ENCODE measurements around the gene GNAQ.

DNA sequence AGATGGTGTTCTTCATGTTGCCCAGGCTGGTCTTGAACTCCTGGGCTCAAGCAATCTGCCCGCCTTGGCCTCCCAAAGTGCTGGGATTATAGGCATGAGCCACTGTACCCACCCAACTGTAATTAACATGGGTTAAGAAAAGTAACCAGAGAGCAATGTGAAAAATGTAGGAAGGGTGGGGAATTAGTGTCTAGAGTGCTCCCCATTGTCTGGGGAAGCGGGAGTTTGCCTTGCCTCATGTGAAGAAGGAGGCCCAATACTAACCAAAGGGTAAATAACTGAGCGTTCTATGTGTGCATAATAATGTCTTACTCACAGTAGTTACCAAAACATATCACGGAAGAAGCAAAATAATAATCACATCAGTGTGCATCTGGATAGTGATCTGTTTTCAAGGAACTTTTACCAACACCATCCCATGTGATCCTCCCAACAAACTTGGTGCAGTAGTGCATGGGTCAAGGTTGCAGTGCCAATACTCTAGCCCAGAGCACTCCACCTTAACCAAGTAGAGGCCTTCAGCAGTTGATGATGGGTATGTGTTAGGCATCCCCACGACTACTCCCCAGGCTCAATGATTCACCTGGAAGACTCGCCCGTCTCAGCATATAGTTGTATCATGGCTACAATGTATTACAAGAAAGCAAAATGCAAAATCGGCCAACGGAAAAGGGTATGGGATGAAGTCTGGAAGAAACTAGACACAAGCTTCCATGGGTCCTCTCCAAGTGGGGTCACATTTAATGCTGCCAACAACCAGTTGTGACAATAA, 26.2 kb downstream of the GNAQ start:
- TF ChIP-seq TEAD1 (CRISPR knock-in tag; IDR thresholded peaks at IDR 0.05) (no peak), CREM (CRISPR knock-in tag; IDR thresholded peaks at IDR 0.05) (no peak), FOXJ3 (CRISPR knock-in tag; IDR thresholded peaks at IDR 0.05; ENCODE audit: borderline replicate concordance) (no peak), TEAD4 (CRISPR knock-in tag; IDR thresholded peaks at IDR 0.05) (no peak), JUN (CRISPR knock-in tag; IDR thresholded peaks at IDR 0.05) (no peak), ZNF263 (CRISPR knock-in tag; IDR thresholded peaks at IDR 0.05; ENCODE audit: low read depth) (no peak), NR3C1 (CRISPR knock-in tag; conservative IDR thresholded peaks at IDR 0.05; ENCODE audit: low read depth) (no peak), FOXK1 (CRISPR knock-in tag; IDR thresholded peaks at IDR 0.05) (no peak), ESRRA (CRISPR knock-in tag; IDR thresholded peaks at IDR 0.05; ENCODE audit: borderline replicate concordance) (no peak), NR1H2 (CRISPR knock-in tag; IDR thresholded peaks at IDR 0.05) (no peak), TCF7 (CRISPR knock-in tag; IDR thresholded peaks at IDR 0.05; ENCODE audit: low read depth) (no peak)
- TF ChIP-seq, protein P1, sequence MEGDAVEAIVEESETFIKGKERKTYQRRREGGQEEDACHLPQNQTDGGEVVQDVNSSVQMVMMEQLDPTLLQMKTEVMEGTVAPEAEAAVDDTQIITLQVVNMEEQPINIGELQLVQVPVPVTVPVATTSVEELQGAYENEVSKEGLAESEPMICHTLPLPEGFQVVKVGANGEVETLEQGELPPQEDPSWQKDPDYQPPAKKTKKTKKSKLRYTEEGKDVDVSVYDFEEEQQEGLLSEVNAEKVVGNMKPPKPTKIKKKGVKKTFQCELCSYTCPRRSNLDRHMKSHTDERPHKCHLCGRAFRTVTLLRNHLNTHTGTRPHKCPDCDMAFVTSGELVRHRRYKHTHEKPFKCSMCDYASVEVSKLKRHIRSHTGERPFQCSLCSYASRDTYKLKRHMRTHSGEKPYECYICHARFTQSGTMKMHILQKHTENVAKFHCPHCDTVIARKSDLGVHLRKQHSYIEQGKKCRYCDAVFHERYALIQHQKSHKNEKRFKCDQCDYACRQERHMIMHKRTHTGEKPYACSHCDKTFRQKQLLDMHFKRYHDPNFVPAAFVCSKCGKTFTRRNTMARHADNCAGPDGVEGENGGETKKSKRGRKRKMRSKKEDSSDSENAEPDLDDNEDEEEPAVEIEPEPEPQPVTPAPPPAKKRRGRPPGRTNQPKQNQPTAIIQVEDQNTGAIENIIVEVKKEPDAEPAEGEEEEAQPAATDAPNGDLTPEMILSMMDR (IDR thresholded peaks at IDR 0.05) = no peak
- TF ChIP-seq, protein P2, sequence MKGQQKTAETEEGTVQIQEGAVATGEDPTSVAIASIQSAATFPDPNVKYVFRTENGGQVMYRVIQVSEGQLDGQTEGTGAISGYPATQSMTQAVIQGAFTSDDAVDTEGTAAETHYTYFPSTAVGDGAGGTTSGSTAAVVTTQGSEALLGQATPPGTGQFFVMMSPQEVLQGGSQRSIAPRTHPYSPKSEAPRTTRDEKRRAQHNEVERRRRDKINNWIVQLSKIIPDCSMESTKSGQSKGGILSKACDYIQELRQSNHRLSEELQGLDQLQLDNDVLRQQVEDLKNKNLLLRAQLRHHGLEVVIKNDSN (CRISPR knock-in tag; IDR thresholded peaks at IDR 0.05) = no peak
- TF ChIP-seq, protein P3, sequence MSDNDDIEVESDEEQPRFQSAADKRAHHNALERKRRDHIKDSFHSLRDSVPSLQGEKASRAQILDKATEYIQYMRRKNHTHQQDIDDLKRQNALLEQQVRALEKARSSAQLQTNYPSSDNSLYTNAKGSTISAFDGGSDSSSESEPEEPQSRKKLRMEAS (CRISPR knock-in tag; IDR thresholded peaks at IDR 0.05) = no peak

Measured in WTC11 (cell line).